ENCODE data around the gene PXK.

The PXK gene

GRCh38 chr3:58466899-58467563, 134.3 kb downstream of the PXK start:
- DNase-seq (ENCODE audit: low spot score), result no peak

- DNase-seq (ENCODE audit: low spot score), result no peak
Measured at GRCh38 chr3:58469096-58469495, 136.4 kb downstream of the PXK start.

- no peak for DNase-seq (ENCODE audit: low spot score)
Measured at GRCh38 chr3:58470363-58471024, 137.8 kb downstream of the PXK start.

- no peak for DNase-seq (ENCODE audit: low spot score)
Measured at GRCh38 chr3:58471025-58471887, 138.6 kb downstream of the PXK start.

- DNase-seq (ENCODE audit: low spot score), result no peak
Measured at GRCh38 chr3:58473275-58473674, 140.6 kb downstream of the PXK start.

GRCh38 chr3:58474348-58474911, 141.7 kb downstream of the PXK start:
- no peak for DNase-seq (ENCODE audit: low spot score)

GRCh38 chr3:58474967-58475578, 142.4 kb downstream of the PXK start:
- no peak for DNase-seq (ENCODE audit: low spot score)

Data from kidney capillary endothelial cell (primary cell).